DOHH2 (cell line): Measurements from ENCODE around the gene CLDN15.

ENCODE experiments used
- H3F3A ChIP-seq: fragments of 200-600 bp; sonication (generic), shearing (Covaris generic); 2 replicates; pipeline ENCODE4 v1.6.0; 2016; ENCODE audit warnings: antibody characterized with exemption, mild to moderate bottlenecking; ENCODE audit not compliant: control insufficient read depth, insufficient read depth
- H3K27ac ChIP-seq: fragments of 200-600 bp; sonication (generic); 2 replicates; pipeline ENCODE4 v1.5.1; 2014; ENCODE audit warnings: low read depth, mild to moderate bottlenecking, low read length, moderate library complexity
- H3K27me3 ChIP-seq: fragments of 200-600 bp; sonication (generic); 2 replicates; pipeline ENCODE4 v1.6.1; 2014; ENCODE audit warnings: mild to moderate bottlenecking, low read length, mixed read lengths; ENCODE audit not compliant: control insufficient read depth
- H3K36me3 ChIP-seq: fragments of 200-600 bp; sonication (generic); 2 replicates; pipeline ENCODE4 v1.6.1; 2014; ENCODE audit warnings: mild to moderate bottlenecking, low read length, moderate library complexity, mixed read lengths; ENCODE audit not compliant: control insufficient read depth
- H3K4me1 ChIP-seq: fragments of 200-600 bp; sonication (generic); 2 replicates; pipeline ENCODE4 v1.6.1; 2014; ENCODE audit warnings: mild to moderate bottlenecking, low read length, mixed read lengths; ENCODE audit not compliant: control insufficient read depth
- H3K4me2 ChIP-seq: fragments of 200-600 bp; sonication (generic); 2 replicates; pipeline ENCODE4 v1.6.0; 2014; ENCODE audit warnings: mild to moderate bottlenecking, low read length, moderate library complexity
- H3K4me3 ChIP-seq: fragments of 200-600 bp; sonication (generic); 2 replicates; pipeline ENCODE4 v1.5.1; 2014; ENCODE audit warnings: mild to moderate bottlenecking, low read length, mixed read lengths
- H3K79me2 ChIP-seq: fragments of 200-600 bp; sonication (generic); 2 replicates; pipeline ENCODE4 v1.6.1; 2014; ENCODE audit warnings: mild to moderate bottlenecking, low read length, mixed read lengths; ENCODE audit not compliant: control insufficient read depth
- H3K9me2 ChIP-seq: fragments of 200-600 bp; sonication (generic); replicated peaks from 2 replicates; pipeline ENCODE4 v1.6.1; 2014; ENCODE audit warnings: mild to moderate bottlenecking, low read length, mixed read lengths; ENCODE audit not compliant: control insufficient read depth
- H3K9me3 ChIP-seq: fragments of 200-600 bp; sonication (generic); 2 replicates; pipeline ENCODE4 v1.6.1; 2014; ENCODE audit warnings: antibody characterized with exemption, low read length, mixed read lengths; ENCODE audit not compliant: control insufficient read depth, insufficient read depth
- H4K20me1 ChIP-seq: fragments of 200-600 bp; sonication (generic); 2 replicates; pipeline ENCODE4 v1.6.0; 2014; ENCODE audit warnings: low read depth, mild to moderate bottlenecking, antibody characterized with exemption, low read length, moderate library complexity; ENCODE audit not compliant: control insufficient read depth, insufficient read depth
- CTCF ChIP-seq: fragments of 200-600 bp; sonication (generic); IDR thresholded peaks from one replicate; pipeline ENCODE4 v1.5.1; 2014; ENCODE audit warnings: antibody characterized with exemption, mild to moderate bottlenecking, low read depth, low read length; ENCODE audit not compliant: poor library complexity, severe bottlenecking
- EZH2phosphoT487 ChIP-seq: fragments of 200-600 bp; sonication (generic); IDR thresholded peaks from 2 replicates; pipeline ENCODE4 v1.6.1; 2017; ENCODE audit warnings: borderline replicate concordance, mild to moderate bottlenecking, antibody characterized with exemption, low read length, moderate library complexity, mixed read lengths

The CLDN15 gene

GRCh38 chr7:101202603-101202918 lies 35.0 kb downstream of the CLDN15 start:
- Histone ChIP-seq H3K4me2 (no peak overlapping the region), H3K9me2 (no peaks in the 10 kb centered on the region), H3K4me3 (no peak overlapping the region), H3K27ac (no peak overlapping the region), H3K79me2 (no peaks in the 10 kb centered on the region), H3K36me3 (no peaks in the 10 kb centered on the region), H4K20me1 (no peaks in the 10 kb centered on the region), H3K27me3 (peaks cover 11% of the 10 kb centered on the region; the same call in 1 of the 2 replicates), H3K4me1 (peaks cover 10% of the 10 kb centered on the region), H3K9me3 (no peaks in the 10 kb centered on the region), H3F3A (no peaks in the 10 kb centered on the region)
- TF ChIP-seq CTCF, result no peak
- no peak for TF ChIP-seq EZH2phosphoT487

GRCh38 chr7:101201695-101202602 lies 35.7 kb downstream of the CLDN15 start:
- Histone ChIP-seq H3K27me3 (peaks cover 11% of the 10 kb centered on the region; the same call in 1 of the 2 replicates), H3K4me2 (no peak overlapping the region), H3K9me3 (no peaks in the 10 kb centered on the region), H3K36me3 (no peaks in the 10 kb centered on the region), H3K4me1 (peaks cover 10% of the 10 kb centered on the region), H4K20me1 (no peaks in the 10 kb centered on the region), H3K9me2 (no peaks in the 10 kb centered on the region), H3K4me3 (no peak overlapping the region), H3F3A (no peaks in the 10 kb centered on the region), H3K79me2 (no peaks in the 10 kb centered on the region), H3K27ac (no peak overlapping the region)
- TF ChIP-seq CTCF (no peak), EZH2phosphoT487 (no peak)

- peaks cover 10% of the 10 kb centered on the region for H3K4me1 ChIP-seq
- no peak within 1 kb of the TSS for H3K4me3 ChIP-seq
- no peak within 1 kb of the TSS for H3K27ac ChIP-seq
- H3K9me3 ChIP-seq, result no peaks in the 10 kb centered on the region
- no peaks in the 10 kb centered on the region for H3K79me2 ChIP-seq
- no peak within 1 kb of the TSS for H3K4me2 ChIP-seq
- no peaks in the 10 kb centered on the region for H3K9me2 ChIP-seq
- TF ChIP-seq EZH2phosphoT487, result no peak
- no peak for TF ChIP-seq CTCF
- no peaks in the 10 kb centered on the region for H4K20me1 ChIP-seq
- no peaks in the 10 kb centered on the region for H3F3A ChIP-seq
- H3K27me3 ChIP-seq, result peaks cover 11% of the 10 kb centered on the region; the same call in 1 of the 2 replicates
- no peaks in the 10 kb centered on the region for H3K36me3 ChIP-seq
These were observed 36.6 kb downstream of the CLDN15 start, which contains the start of gene MOGAT3 for GRCh38 chr7:101200862-101201599. TSS of gene MOGAT3 (minus strand) at chr7:101201036. CDS start at chr7:101200854, 182 bp downstream.
